ENCODE measurements around the gene SEC11A. TPM values are rescaled to one million over a fixed set of nuclear protein-coding genes. Genes with fewer than 3 reads are reported as not detected.
"Not testable (repeated sequence)": the region's sequence is repeated elsewhere in the genome, so short reads cannot be mapped to it uniquely, and the experiment has no call there.

SEC11A gene
- total RNA-seq, 1 experiment from 2014 or later: 140 TPM

DNA sequence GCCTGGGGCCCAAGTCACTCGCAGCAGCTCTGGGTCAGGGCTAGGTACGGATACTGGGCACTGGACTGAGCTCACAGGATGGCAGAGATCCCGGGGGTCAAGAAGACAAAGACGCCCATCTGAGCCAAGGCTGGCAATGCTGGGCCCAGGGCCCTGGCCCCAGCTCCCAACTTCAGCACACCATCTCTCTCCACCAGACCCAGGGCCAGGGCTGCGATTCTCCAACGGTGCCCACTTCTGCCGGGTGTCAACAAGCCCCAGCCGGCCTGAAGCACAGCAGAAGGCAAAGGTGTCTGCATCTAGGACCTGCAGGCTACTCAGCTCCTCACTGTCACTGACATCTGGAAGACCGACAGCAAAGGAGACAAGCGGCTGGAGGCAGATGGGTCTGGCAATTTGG, 70.4 kb downstream of the SEC11A start:
- Histone ChIP-seq H3K79me2 (ENCODE audit: low read length) (peaks cover 5% of the 10 kb centered on the region; the same call in 1 of the 2 replicates), H3K36me3 (ENCODE audit: low read depth, low read length) (peaks cover 50% of the 10 kb centered on the region), H3K27ac (ENCODE audit: low read length) (no peak overlapping the region), H3K9me3 (ENCODE audit: low read length) (no peaks in the 10 kb centered on the region), H3K4me1 (ENCODE audit: insufficient read depth, low read length) (no peaks in the 10 kb centered on the region), H3K9me2 (replicated peaks; ENCODE audit: low read length) (no peaks in the 10 kb centered on the region), H3F3A (ENCODE audit: low read length, unreplicated experiment) (no peaks in the 10 kb centered on the region), H3K9ac (ENCODE audit: low read length) (no peak overlapping the region), H3K4me2 (ENCODE audit: low read length) (no peak overlapping the region), H3K27me3 (ENCODE audit: low read length) (no peaks in the 10 kb centered on the region), H3K4me3 (ENCODE audit: low read length) (no peak overlapping the region), H4K20me1 (ENCODE audit: low read length) (no peaks in the 10 kb centered on the region), H2AFZ (ENCODE audit: low read length) (no peak overlapping the region)
- POLR2A ChIA-PET (ENCODE audit: unreplicated experiment): no interaction called here
- no TSS peak for BruUV-seq (replicated peaks)
- no peak for ATAC-seq
- CTCF ChIA-PET: no interaction called here
- DNase-seq: no peak
- intact Hi-C loops (cut with micrococcal nuclease): no loop called here
- TF ChIP-seq EZH2phosphoT487 (IDR thresholded peaks at IDR 0.05; ENCODE audit: borderline replicate concordance, low read length): no peak
- TF ChIP-seq, protein P1, sequence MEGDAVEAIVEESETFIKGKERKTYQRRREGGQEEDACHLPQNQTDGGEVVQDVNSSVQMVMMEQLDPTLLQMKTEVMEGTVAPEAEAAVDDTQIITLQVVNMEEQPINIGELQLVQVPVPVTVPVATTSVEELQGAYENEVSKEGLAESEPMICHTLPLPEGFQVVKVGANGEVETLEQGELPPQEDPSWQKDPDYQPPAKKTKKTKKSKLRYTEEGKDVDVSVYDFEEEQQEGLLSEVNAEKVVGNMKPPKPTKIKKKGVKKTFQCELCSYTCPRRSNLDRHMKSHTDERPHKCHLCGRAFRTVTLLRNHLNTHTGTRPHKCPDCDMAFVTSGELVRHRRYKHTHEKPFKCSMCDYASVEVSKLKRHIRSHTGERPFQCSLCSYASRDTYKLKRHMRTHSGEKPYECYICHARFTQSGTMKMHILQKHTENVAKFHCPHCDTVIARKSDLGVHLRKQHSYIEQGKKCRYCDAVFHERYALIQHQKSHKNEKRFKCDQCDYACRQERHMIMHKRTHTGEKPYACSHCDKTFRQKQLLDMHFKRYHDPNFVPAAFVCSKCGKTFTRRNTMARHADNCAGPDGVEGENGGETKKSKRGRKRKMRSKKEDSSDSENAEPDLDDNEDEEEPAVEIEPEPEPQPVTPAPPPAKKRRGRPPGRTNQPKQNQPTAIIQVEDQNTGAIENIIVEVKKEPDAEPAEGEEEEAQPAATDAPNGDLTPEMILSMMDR (conservative IDR thresholded peaks at IDR 0.05; ENCODE audit: low read depth, low read length): no peak

DNA sequence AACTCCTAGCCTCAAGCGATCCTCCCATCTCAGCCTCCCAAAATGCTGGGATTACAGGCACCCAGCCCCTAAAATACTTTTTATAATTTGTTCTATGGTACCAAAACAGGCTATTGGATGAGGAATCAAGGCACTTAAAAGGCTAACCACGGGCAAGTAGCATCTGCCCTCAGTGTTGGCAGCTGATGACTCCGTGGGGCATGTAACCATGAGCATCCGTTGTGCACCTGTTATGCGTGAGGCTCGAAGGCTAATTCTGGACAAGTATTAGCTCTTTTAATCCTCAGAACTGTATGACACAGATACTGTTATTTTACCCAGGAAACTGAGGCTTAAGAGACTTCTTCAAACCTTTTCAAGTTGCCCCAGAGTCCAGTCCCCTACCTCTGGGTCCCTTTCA, 72.1 kb downstream of the SEC11A start:
- no peak overlapping the region for H3K9ac ChIP-seq (ENCODE audit: low read length)
- no peaks in the 10 kb centered on the region for H3K9me2 ChIP-seq (replicated peaks; ENCODE audit: low read length)
- H3K27me3 ChIP-seq (ENCODE audit: low read length): no peaks in the 10 kb centered on the region
- ATAC-seq (no peak), DNase-seq (no peak)
- H3K4me2 ChIP-seq (ENCODE audit: low read length): no peak overlapping the region
- H3K36me3 ChIP-seq (ENCODE audit: low read depth, low read length): peaks cover 46% of the 10 kb centered on the region
- no peaks in the 10 kb centered on the region for H3K79me2 ChIP-seq (ENCODE audit: low read length)
- intact Hi-C loops (cut with micrococcal nuclease): no loop called here
- ChIA-PET CTCF (no interaction called here), POLR2A (ENCODE audit: unreplicated experiment) (no interaction called here)
- no peaks in the 10 kb centered on the region for H3K4me1 ChIP-seq (ENCODE audit: insufficient read depth, low read length)
- H3K4me3 ChIP-seq (ENCODE audit: low read length): no peak overlapping the region
- no peak overlapping the region for H2AFZ ChIP-seq (ENCODE audit: low read length)
- no peaks in the 10 kb centered on the region for H3F3A ChIP-seq (ENCODE audit: low read length, unreplicated experiment)
- TF ChIP-seq EZH2phosphoT487 (IDR thresholded peaks at IDR 0.05; ENCODE audit: borderline replicate concordance, low read length) (no peak), EZH2 (IDR thresholded peaks at IDR 0.05; ENCODE audit: low read length, unreplicated experiment) (no peak)
- TF ChIP-seq, protein P1 (conservative IDR thresholded peaks at IDR 0.05; ENCODE audit: low read depth, low read length): no peak
- no peak overlapping the region for H3K27ac ChIP-seq (ENCODE audit: low read length)
- no TSS peak for BruUV-seq (replicated peaks)
- H4K20me1 ChIP-seq (ENCODE audit: low read length): no peaks in the 10 kb centered on the region
- H3K9me3 ChIP-seq (ENCODE audit: low read length): no peaks in the 10 kb centered on the region

DNA sequence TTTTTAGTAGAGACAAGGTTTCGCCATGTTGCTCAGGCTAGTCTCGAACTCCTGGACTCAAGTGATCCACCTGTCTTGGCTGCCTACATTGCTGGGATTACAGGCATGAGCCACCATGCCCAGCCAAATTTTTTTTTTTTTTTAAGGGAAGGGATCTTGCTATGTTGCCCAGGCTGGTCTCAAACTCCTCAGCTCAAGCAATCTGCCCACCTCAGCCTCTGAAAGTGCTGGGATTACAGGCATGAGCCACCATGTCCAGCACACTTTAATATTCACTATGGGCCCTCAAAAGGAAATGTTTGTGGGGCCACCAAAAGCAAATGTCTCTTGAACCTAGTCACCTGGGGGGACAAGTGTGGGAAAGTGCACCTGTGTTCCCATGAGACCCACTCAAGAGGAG, 73.3 kb downstream of the SEC11A start:
- H3K4me2 ChIP-seq (ENCODE audit: low read length); H4K20me1 ChIP-seq (ENCODE audit: low read length); H2AFZ ChIP-seq (ENCODE audit: low read length); POLR2A ChIA-PET (ENCODE audit: unreplicated experiment); H3K27me3 ChIP-seq (ENCODE audit: low read length); ATAC-seq; H3K4me1 ChIP-seq (ENCODE audit: insufficient read depth, low read length); H3K79me2 ChIP-seq (ENCODE audit: low read length); H3K9me3 ChIP-seq (ENCODE audit: low read length); intact Hi-C loops (cut with micrococcal nuclease); H3K9ac ChIP-seq (ENCODE audit: low read length); BruUV-seq (replicated peaks); CTCF ChIA-PET; H3K9me2 ChIP-seq (replicated peaks; ENCODE audit: low read length); H3F3A ChIP-seq (ENCODE audit: low read length, unreplicated experiment); DNase-seq; H3K4me3 ChIP-seq (ENCODE audit: low read length); H3K27ac ChIP-seq (ENCODE audit: low read length): not testable (repeated sequence)
- H3K36me3 ChIP-seq (ENCODE audit: low read depth, low read length): peaks cover 34% of the 10 kb centered on the region

DNA sequence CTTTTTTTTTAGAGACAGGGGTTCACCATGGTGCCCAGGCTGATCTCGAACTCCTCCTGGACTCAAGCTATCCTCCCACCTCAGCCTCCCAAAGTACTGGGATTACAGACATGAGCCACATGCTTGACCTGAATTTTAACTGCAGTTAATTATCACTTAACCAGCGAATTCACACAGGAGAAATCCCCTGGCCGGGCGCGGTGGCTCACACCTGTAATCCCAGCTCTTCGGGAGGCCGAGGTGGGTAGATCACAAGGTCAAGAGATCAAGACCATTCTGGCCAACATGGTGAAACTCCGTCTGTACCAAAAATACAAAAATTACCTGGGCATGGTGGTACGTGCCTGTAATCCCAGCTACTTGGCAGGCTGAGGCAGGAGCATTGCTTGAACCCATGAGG, 74.1 kb downstream of the SEC11A start:
- H3K27me3 ChIP-seq (ENCODE audit: low read length); H3F3A ChIP-seq (ENCODE audit: low read length, unreplicated experiment); H2AFZ ChIP-seq (ENCODE audit: low read length); H3K4me3 ChIP-seq (ENCODE audit: low read length); CTCF ChIA-PET; H4K20me1 ChIP-seq (ENCODE audit: low read length); DNase-seq; H3K79me2 ChIP-seq (ENCODE audit: low read length); BruUV-seq (replicated peaks); H3K4me1 ChIP-seq (ENCODE audit: insufficient read depth, low read length); POLR2A ChIA-PET (ENCODE audit: unreplicated experiment); H3K9me2 ChIP-seq (replicated peaks; ENCODE audit: low read length); intact Hi-C loops (cut with micrococcal nuclease); H3K4me2 ChIP-seq (ENCODE audit: low read length); H3K9me3 ChIP-seq (ENCODE audit: low read length); H3K27ac ChIP-seq (ENCODE audit: low read length); ATAC-seq; H3K9ac ChIP-seq (ENCODE audit: low read length): not testable (repeated sequence)
- H3K36me3 ChIP-seq (ENCODE audit: low read depth, low read length): peaks cover 34% of the 10 kb centered on the region

Data from PC-3 (cell line).